ENCODE data around the gene AFAP1. TPM values are rescaled to one million over a fixed set of nuclear protein-coding genes. Genes with fewer than 3 reads are reported as not detected.
A peak's percentile ranks its signal among the peaks of the same experiment; 100 is the strongest.

Gene AFAP1
- total RNA-seq, 1 donor from 2014 or later = 84.9 TPM

- TF ChIP-seq CTCF (IDR thresholded peaks at IDR 0.05) = no peak
- no peak for DNase-seq (ENCODE audit: low spot score in 2 of 2)
- Histone ChIP-seq H3K27ac (peak overlapping the region in 1 of 2 donors; percentile 83), H3K4me3 (no peak overlapping the region), H3K4me1 (peaks cover 9 to 14% of the 10 kb centered on the region in 2 donors), H3K36me3 (peaks cover 0 to 11% of the 10 kb centered on the region in 2 donors), H3K9me3 (no peaks in the 10 kb centered on the region), H3K27me3 (no peaks in the 10 kb centered on the region)
- intact Hi-C loops (cut with DNase I) = no loop called here
These were observed 155.4 kb downstream of the AFAP1 start for GRCh38 chr4:7784131-7784870.

GRCh38 chr4:7783541-7783940 is 156.1 kb downstream of the AFAP1 start:
- TF ChIP-seq CTCF (IDR thresholded peaks at IDR 0.05) = no peak

DNA sequence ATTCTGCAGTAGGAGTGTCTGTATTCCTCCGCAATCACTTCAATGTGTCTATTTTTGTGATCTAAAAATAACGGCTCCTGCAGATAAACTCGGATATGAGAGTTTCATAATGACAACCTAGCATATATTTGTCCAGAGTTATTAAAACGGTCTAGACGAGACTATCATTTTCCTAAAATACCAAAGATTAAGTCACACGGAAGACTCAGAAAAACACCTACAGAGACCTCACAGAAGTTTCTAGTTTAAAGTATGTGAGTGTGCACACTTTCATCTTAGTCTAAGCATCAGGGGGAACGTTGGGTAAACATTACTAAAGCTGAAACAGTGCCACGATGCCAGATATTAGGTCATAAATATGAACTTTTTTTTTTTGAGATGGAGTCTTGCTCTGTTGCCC is 156.9 kb downstream of the AFAP1 start:
- peak overlapping the region; percentile 81 to 83 for H3K27ac ChIP-seq
- no peak for TF ChIP-seq CTCF (IDR thresholded peaks at IDR 0.05)
- H3K36me3 ChIP-seq = peaks cover 3 to 17% of the 10 kb centered on the region in 2 donors
- no peak for DNase-seq (ENCODE audit: low spot score in 2 of 2)
- intact Hi-C loops (cut with DNase I) = no loop called here
- no peak overlapping the region for H3K4me3 ChIP-seq
- no peaks in the 10 kb centered on the region for H3K27me3 ChIP-seq
- peaks cover 9 to 14% of the 10 kb centered on the region in 2 donors for H3K4me1 ChIP-seq
- H3K9me3 ChIP-seq = no peaks in the 10 kb centered on the region

More at GRCh38 chr4:7783541-7783940, 156.1 kb downstream of the AFAP1 start:
- intact Hi-C loops (cut with DNase I) = no loop called here
- Histone ChIP-seq H3K27ac (peak overlapping the region; percentile 81 to 83), H3K27me3 (no peaks in the 10 kb centered on the region), H3K36me3 (peaks cover 0 to 11% of the 10 kb centered on the region in 2 donors), H3K9me3 (no peaks in the 10 kb centered on the region), H3K4me3 (no peak overlapping the region), H3K4me1 (peaks cover 9 to 14% of the 10 kb centered on the region in 2 donors)
- no peak for DNase-seq (ENCODE audit: low spot score in 2 of 2)

GRCh38 chr4:7781993-7782392 is 157.7 kb downstream of the AFAP1 start:
- peaks cover 9 to 14% of the 10 kb centered on the region in 2 donors for H3K4me1 ChIP-seq
- intact Hi-C loops (cut with DNase I) = no loop called here
- H3K4me3 ChIP-seq = no peak overlapping the region
- TF ChIP-seq CTCF (IDR thresholded peaks at IDR 0.05) = no peak
- H3K36me3 ChIP-seq = peaks cover 3 to 25% of the 10 kb centered on the region in 2 donors
- peak overlapping the region; percentile 81 to 83 for H3K27ac ChIP-seq
- no peaks in the 10 kb centered on the region for H3K27me3 ChIP-seq
- DNase-seq (ENCODE audit: low spot score in 2 of 2) = no peak
- no peaks in the 10 kb centered on the region for H3K9me3 ChIP-seq

GRCh38 chr4:7781366-7781765 is 158.3 kb downstream of the AFAP1 start:
- Histone ChIP-seq H3K27me3 (no peaks in the 10 kb centered on the region), H3K9me3 (no peaks in the 10 kb centered on the region), H3K4me1 (peaks cover 9 to 14% of the 10 kb centered on the region in 2 donors), H3K27ac (peak overlapping the region; percentile 81 to 83), H3K36me3 (peaks cover 3 to 30% of the 10 kb centered on the region in 2 donors), H3K4me3 (no peak overlapping the region)
- no peak for DNase-seq (ENCODE audit: low spot score in 2 of 2)
- no peak for TF ChIP-seq CTCF (IDR thresholded peaks at IDR 0.05)
- intact Hi-C loops (cut with DNase I) = no loop called here
